Measurements from ENCODE around the gene NPAS2. TPM values are rescaled to one million over a fixed set of nuclear protein-coding genes. Genes with fewer than 3 reads are reported as not detected.
A peak's percentile ranks its signal among the peaks of the same experiment; 100 is the strongest.

The NPAS2 gene
- total RNA-seq, 1 experiment from 2014 or later = 142 TPM

DNA sequence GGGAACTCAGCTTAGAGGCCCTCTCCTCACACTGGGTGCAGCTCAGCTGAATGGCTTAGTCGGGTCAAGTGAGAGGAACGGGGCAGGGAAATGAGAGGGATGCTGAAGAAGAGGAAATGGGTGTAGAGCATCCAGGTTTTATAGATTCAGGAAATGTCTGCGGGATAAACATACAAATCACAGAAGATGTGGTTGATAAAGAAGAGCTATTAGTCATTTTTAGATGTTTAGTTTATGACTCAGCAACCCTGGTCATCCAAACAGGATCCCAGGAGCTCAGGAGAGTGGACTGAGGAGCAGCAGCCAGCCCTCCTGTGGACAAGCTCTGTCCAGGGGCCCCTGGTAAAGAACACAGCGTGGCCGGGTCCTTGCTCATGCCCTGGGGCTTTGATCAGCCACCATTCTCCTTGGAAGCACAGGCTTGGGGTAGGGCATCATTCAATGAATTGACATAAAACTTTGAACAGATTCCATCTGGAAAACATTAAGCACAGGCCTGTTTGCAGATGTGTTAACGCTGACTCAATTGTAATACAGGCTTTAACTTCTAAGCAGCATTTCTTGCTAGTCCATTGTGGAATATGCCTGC, 83.0 kb downstream of the NPAS2 start:
- Mint-ChIP-seq H3K27ac (ENCODE audit: unreplicated experiment) (peak overlapping the region; percentile 63), H3K4me1 (ENCODE audit: low read depth, unreplicated experiment) (peaks cover 42% of the 10 kb centered on the region)

DNA sequence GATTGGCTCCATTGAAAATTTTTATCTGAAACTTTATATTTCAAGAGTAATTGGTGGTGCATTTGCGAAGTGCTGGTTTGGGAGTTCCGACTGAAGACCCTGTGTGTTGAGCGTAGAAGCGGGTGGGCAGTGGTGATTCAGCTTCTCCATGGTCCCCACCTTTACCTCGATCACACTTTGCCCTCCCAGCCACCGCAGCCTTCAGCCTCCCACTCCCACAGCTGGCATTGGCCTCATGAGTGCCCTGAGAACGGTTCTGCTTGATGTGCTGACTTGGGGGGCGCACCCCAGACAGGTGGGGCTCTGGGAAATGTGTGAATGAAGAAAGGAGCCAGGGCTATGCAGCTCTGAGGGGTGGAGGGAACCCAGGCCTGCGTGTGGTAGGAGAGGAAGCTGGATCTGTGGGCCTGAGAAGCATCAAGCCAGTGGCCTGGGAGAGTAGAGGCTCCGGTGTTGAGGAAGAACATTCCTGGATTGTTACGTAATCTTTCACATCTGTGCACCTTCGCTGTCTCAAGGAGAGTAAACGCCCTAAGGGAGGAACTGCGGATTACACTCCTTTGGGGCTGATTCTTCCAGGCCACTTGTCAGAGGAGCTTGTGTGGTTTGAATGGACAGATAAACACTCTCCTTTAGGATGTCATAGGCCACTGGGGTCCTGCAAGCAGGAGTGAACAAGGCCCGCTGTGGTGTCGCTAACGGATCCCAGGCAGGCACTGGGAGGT, 83.8 kb downstream of the NPAS2 start:
- Mint-ChIP-seq H3K27me3 (ENCODE audit: unreplicated experiment) (no peaks in the 10 kb centered on the region), H3K27ac (ENCODE audit: unreplicated experiment) (peak overlapping the region; percentile 63), H3K36me3 (ENCODE audit: insufficient read depth, unreplicated experiment) (peaks cover 42% of the 10 kb centered on the region), H3K9me3 (ENCODE audit: low read depth, unreplicated experiment) (no peaks in the 10 kb centered on the region), H3K4me3 (ENCODE audit: low read depth, unreplicated experiment) (no peak overlapping the region), H3K4me1 (ENCODE audit: low read depth, unreplicated experiment) (peaks cover 42% of the 10 kb centered on the region)
- TF ChIP-seq, protein P1, sequence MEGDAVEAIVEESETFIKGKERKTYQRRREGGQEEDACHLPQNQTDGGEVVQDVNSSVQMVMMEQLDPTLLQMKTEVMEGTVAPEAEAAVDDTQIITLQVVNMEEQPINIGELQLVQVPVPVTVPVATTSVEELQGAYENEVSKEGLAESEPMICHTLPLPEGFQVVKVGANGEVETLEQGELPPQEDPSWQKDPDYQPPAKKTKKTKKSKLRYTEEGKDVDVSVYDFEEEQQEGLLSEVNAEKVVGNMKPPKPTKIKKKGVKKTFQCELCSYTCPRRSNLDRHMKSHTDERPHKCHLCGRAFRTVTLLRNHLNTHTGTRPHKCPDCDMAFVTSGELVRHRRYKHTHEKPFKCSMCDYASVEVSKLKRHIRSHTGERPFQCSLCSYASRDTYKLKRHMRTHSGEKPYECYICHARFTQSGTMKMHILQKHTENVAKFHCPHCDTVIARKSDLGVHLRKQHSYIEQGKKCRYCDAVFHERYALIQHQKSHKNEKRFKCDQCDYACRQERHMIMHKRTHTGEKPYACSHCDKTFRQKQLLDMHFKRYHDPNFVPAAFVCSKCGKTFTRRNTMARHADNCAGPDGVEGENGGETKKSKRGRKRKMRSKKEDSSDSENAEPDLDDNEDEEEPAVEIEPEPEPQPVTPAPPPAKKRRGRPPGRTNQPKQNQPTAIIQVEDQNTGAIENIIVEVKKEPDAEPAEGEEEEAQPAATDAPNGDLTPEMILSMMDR (IDR thresholded peaks at IDR 0.05; ENCODE audit: unreplicated experiment) = no peak
- DNase-seq = no peak
- no TSS peak for BruUV-seq (replicated peaks)
- intact Hi-C loops (cut with micrococcal nuclease; ENCODE audit: unreplicated experiment) = loop anchor here (5.0 kb wide), 1 partner anchor 81 kb away; the partner anchor contains the start of gene NPAS2
- CTCF ChIA-PET = interaction anchor here (0.6 to 1.4 kb wide), 7 partner anchors 10 to 294 kb away, joined by 3 to 10 read pairs (median 3); no protein-coding TSS in a partner anchor

More for the DNA sequence above, 83.0 kb downstream of the NPAS2 start:
- intact Hi-C loops (cut with micrococcal nuclease; ENCODE audit: unreplicated experiment) = loop anchor here (5.0 kb wide), 1 partner anchor 81 kb away; the partner anchor contains the start of gene NPAS2
- DNase-seq = peak; percentile 56
- TF ChIP-seq, protein P1 (IDR thresholded peaks at IDR 0.05; ENCODE audit: unreplicated experiment) = no peak
- CTCF ChIA-PET = interaction anchor here (0.6 to 1.4 kb wide), 9 partner anchors 9 to 293 kb away, joined by 3 to 10 read pairs (median 3); no protein-coding TSS in a partner anchor
- Mint-ChIP-seq H3K36me3 (ENCODE audit: insufficient read depth, unreplicated experiment) (peaks cover 47% of the 10 kb centered on the region), H3K4me3 (ENCODE audit: low read depth, unreplicated experiment) (no peak overlapping the region), H3K9me3 (ENCODE audit: low read depth, unreplicated experiment) (no peaks in the 10 kb centered on the region), H3K27me3 (ENCODE audit: unreplicated experiment) (no peaks in the 10 kb centered on the region)
- no TSS peak for BruUV-seq (replicated peaks)

DNA sequence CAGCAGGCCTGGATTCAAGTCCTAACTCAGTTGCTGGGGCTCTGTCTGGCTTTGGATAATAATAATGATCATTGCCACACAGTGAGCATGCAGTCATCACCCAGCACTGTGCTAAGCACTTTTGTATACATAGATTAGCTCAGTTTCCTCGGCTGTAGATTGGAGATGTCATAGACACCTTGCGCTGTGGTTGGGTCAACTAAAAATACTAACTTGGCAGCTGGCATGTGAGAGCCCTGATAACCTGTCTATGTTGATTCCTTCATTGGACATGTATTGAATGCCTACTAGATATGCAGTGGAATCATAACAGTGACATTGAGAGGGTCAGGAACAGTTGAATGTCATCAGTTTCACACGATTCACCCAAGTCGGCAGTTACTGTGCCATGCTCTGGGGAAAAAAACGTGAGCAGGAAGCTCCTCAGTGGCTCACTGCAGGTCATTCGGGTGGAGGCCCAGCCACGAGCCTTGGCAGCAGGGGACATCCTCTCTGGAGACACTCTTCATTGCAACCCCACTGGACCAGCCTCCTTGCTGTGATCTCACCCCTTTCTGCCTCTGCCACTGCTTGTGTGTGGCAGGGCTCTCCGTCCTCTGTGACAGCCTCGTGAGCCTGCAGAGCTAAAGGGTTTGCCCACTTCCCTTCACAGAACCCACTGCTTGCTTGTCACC, 85.3 kb downstream of the NPAS2 start:
- H3K9me3 Mint-ChIP-seq (ENCODE audit: low read depth, unreplicated experiment) = no peaks in the 10 kb centered on the region
- intact Hi-C loops (cut with micrococcal nuclease; ENCODE audit: unreplicated experiment) = no loop called here
- H3K4me1 Mint-ChIP-seq (ENCODE audit: low read depth, unreplicated experiment) = peaks cover 42% of the 10 kb centered on the region
- H3K36me3 Mint-ChIP-seq (ENCODE audit: insufficient read depth, unreplicated experiment) = peaks cover 40% of the 10 kb centered on the region
- H3K27me3 Mint-ChIP-seq (ENCODE audit: unreplicated experiment) = no peaks in the 10 kb centered on the region
- H3K4me3 Mint-ChIP-seq (ENCODE audit: low read depth, unreplicated experiment) = no peak overlapping the region
- no TSS peak for BruUV-seq (replicated peaks)
- DNase-seq = no peak
- CTCF ChIA-PET = interaction anchor here (0.5 to 0.7 kb wide), 3 partner anchors 27 to 88 kb away, joined by 3 read pairs; no protein-coding TSS in a partner anchor
- TF ChIP-seq, protein P1 (IDR thresholded peaks at IDR 0.05; ENCODE audit: unreplicated experiment) = no peak
- H3K27ac Mint-ChIP-seq (ENCODE audit: unreplicated experiment) = no peak overlapping the region

DNA sequence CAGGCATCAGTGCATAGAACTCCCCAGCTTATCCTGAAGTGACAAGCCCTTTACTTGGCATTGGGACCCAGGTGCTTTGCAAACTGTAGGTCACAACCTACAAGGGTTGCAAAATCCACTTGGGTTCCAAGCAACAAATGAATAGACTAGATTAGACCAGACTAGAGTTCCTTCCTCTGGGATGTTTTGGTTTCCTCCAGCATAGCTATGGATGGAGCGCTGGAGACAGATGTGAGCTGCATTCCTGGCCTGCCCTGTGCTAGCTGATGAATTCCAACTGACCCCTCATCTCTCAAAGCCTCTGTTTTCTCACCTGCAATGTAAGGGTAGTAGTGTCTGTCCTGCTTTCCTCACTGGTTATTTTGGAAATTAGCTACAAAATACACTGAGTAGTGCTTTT, 86.2 kb downstream of the NPAS2 start:
- H3K4me3 Mint-ChIP-seq (ENCODE audit: low read depth, unreplicated experiment) = no peak overlapping the region
- no peaks in the 10 kb centered on the region for H3K27me3 Mint-ChIP-seq (ENCODE audit: unreplicated experiment)
- intact Hi-C loops (cut with micrococcal nuclease; ENCODE audit: unreplicated experiment) = no loop called here
- no peak overlapping the region for H3K27ac Mint-ChIP-seq (ENCODE audit: unreplicated experiment)
- TF ChIP-seq, protein P1 (IDR thresholded peaks at IDR 0.05; ENCODE audit: unreplicated experiment) = no peak
- no TSS peak for BruUV-seq (replicated peaks)
- no peak for DNase-seq
- peaks cover 33% of the 10 kb centered on the region for H3K4me1 Mint-ChIP-seq (ENCODE audit: low read depth, unreplicated experiment)
- CTCF ChIA-PET = no interaction called here
- H3K36me3 Mint-ChIP-seq (ENCODE audit: insufficient read depth, unreplicated experiment) = peaks cover 32% of the 10 kb centered on the region
- no peaks in the 10 kb centered on the region for H3K9me3 Mint-ChIP-seq (ENCODE audit: low read depth, unreplicated experiment)
